Fibroblast of lung (primary cell): ENCODE measurements around the gene KLHDC4.

Experiments used
- EZH2 ChIP-seq: IDR thresholded peaks from 2 replicates; pipeline ENCODE4 v1.5.1; 2012; ENCODE audit warnings: low read length, control low read depth, mild to moderate bottlenecking; ENCODE audit errors: missing control alignments
- TF ChIP-seq, protein P1 (sequence below), 2 donors: IDR thresholded peaks in 1 of 2; conservative IDR thresholded peaks in 1 of 2; 1 replicate in 1 of 2; 2 replicates in 1 of 2; pipeline ENCODE4 v1.5.1; 2011 to 2012; ENCODE audit warnings: low read length in 2 of 2, control low read depth in 1 of 2, inconsistent platforms in 1 of 2, low read depth in 1 of 2, mild to moderate bottlenecking in 1 of 2

DNA sequence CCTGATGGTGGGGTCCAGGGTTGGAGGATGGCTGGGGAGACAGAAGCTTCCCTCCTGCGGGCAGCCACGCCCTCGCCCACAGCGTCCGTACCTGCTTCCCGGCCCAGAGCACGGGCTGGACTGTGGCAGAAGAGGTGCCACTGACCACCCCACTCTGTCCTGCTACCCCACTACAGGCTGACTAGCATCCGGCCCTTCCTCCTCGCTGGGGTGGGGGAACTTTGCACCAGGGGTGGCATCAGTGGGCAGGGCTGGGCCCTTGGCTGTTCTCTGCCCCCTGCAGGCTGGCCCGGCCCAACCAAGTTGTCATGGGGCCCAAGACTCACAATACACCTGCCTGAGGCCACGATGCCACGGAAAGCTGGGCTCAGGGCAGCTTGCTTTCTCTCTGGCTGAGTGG, 73.0 kb downstream of the KLHDC4 start:
- TF ChIP-seq, protein P1, sequence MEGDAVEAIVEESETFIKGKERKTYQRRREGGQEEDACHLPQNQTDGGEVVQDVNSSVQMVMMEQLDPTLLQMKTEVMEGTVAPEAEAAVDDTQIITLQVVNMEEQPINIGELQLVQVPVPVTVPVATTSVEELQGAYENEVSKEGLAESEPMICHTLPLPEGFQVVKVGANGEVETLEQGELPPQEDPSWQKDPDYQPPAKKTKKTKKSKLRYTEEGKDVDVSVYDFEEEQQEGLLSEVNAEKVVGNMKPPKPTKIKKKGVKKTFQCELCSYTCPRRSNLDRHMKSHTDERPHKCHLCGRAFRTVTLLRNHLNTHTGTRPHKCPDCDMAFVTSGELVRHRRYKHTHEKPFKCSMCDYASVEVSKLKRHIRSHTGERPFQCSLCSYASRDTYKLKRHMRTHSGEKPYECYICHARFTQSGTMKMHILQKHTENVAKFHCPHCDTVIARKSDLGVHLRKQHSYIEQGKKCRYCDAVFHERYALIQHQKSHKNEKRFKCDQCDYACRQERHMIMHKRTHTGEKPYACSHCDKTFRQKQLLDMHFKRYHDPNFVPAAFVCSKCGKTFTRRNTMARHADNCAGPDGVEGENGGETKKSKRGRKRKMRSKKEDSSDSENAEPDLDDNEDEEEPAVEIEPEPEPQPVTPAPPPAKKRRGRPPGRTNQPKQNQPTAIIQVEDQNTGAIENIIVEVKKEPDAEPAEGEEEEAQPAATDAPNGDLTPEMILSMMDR (conservative IDR thresholded peaks at IDR 0.05 in 1 of 2, IDR thresholded peaks at IDR 0.05 in 1 of 2; ENCODE audit: low read depth in 1 of 2, low read length in 2 of 2): no peak
- no peak for TF ChIP-seq EZH2
